ENCODE data around the gene DGLUCY. TPM values are rescaled to one million over a fixed set of nuclear protein-coding genes. Genes with fewer than 3 reads are reported as not detected.

The DGLUCY gene
- total RNA-seq, 5 donors from 2014 or later (not counting 1 experiment from before 2014, with no cell fraction given), result 69.8 to 144 (median 99.8) TPM

- DNase-seq, result peak in 31 of 35 experiments; percentile 11 to 71 (median 34)
- POLR2A ChIA-PET, result no interaction called here
- Mint-ChIP-seq H3K4me1 (peaks cover 32 to 45% (median 35%) of the 10 kb centered on the region in 3 donors), H3K4me3 (no peak overlapping the region), H3K27me3 (no peaks in the 10 kb centered on the region), H3K36me3 (peaks cover 16% of the 10 kb centered on the region), H3K27ac (no peak overlapping the region), H3K9me3 (no peaks in the 10 kb centered on the region)
- ATAC-seq (replicated peaks in 1 of 4), result peak in 2 of 4 experiments; percentile 24 to 52
- 95% methylated on average over 4 of the region's 6 CpGs for WGBS (ENCODE audit: insufficient coverage)
- peaks cover 6 to 14% of the 10 kb centered on the region in 2 donors for H3K36me3 ChIP-seq (ENCODE audit: control insufficient read depth in 2 of 2, extremely low read depth in 1 of 2, insufficient read depth in 1 of 2, low read length in 1 of 2)
- no peak overlapping the region for H3K27ac ChIP-seq (ENCODE audit: low read length)
- peaks cover 4 to 17% of the 10 kb centered on the region in 2 experiments for H3K4me1 ChIP-seq (ENCODE audit: control insufficient read depth in 1 of 2, extremely low read depth in 1 of 2, insufficient read depth in 2 of 2, low read length in 2 of 2)
- CTCF ChIA-PET, result interaction anchor here in 1 of 2 donors (2.2 kb wide), 1 partner anchor 23 kb away, joined by 11 read pairs; no protein-coding TSS in a partner anchor
- H3K4me3 ChIP-seq (ENCODE audit: control insufficient read depth in 1 of 2, extremely low read depth in 1 of 2, low read length in 1 of 2), result no peak overlapping the region
- H3K27me3 ChIP-seq (replicated peaks in 1 of 2; ENCODE audit: control insufficient read depth in 2 of 2, extremely low read depth in 1 of 2, insufficient read depth in 2 of 2, low read length in 1 of 2), result no peaks in the 10 kb centered on the region
- H3K9me3 ChIP-seq, result no peaks in the 10 kb centered on the region
Observed at GRCh38 chr14:91138511-91139359, 24.9 kb downstream of the DGLUCY start.

GRCh38 chr14:91139776-91140175 lies 25.9 kb downstream of the DGLUCY start:
- Mint-ChIP-seq H3K4me1 (peaks cover 42 to 56% (median 44%) of the 10 kb centered on the region in 3 donors), H3K9me3 (no peaks in the 10 kb centered on the region), H3K27me3 (no peaks in the 10 kb centered on the region), H3K4me3 (no peak overlapping the region), H3K27ac (peak overlapping the region; percentile 25 to 64), H3K36me3 (peaks cover 21% of the 10 kb centered on the region)
- Histone ChIP-seq H3K4me1 (ENCODE audit: control insufficient read depth in 1 of 2, extremely low read depth in 1 of 2, insufficient read depth in 2 of 2, low read length in 2 of 2) (peaks cover 8 to 23% of the 10 kb centered on the region in 2 experiments), H3K27ac (ENCODE audit: low read length) (no peak overlapping the region), H3K9me3 (no peaks in the 10 kb centered on the region), H3K27me3 (replicated peaks in 1 of 2; ENCODE audit: control insufficient read depth in 2 of 2, extremely low read depth in 1 of 2, insufficient read depth in 2 of 2, low read length in 1 of 2) (no peaks in the 10 kb centered on the region), H3K36me3 (ENCODE audit: control insufficient read depth in 2 of 2, extremely low read depth in 1 of 2, insufficient read depth in 1 of 2, low read length in 1 of 2) (peaks cover 9 to 16% of the 10 kb centered on the region in 2 donors), H3K4me3 (ENCODE audit: control insufficient read depth in 1 of 2, extremely low read depth in 1 of 2, low read length in 1 of 2) (no peak overlapping the region)
- DNase-seq (no peak), ATAC-seq (replicated peaks in 1 of 4) (no peak)
- CTCF ChIA-PET, result no interaction called here
- POLR2A ChIA-PET, result interaction anchor here in 1 of 2 donors (0.7 kb wide), 2 partner anchors 75 to 91 kb away, joined by 3 to 6 read pairs; no protein-coding TSS in a partner anchor

- Mint-ChIP-seq H3K36me3 (peaks cover 20% of the 10 kb centered on the region), H3K4me3 (no peak overlapping the region), H3K4me1 (peaks cover 39 to 61% (median 48%) of the 10 kb centered on the region in 3 donors), H3K27me3 (no peaks in the 10 kb centered on the region), H3K9me3 (no peaks in the 10 kb centered on the region), H3K27ac (no peak overlapping the region)
- DNase-seq, result peak in 1 of 35 experiments; percentile 25
- H3K9me3 ChIP-seq, result no peaks in the 10 kb centered on the region
- H3K27ac ChIP-seq (ENCODE audit: low read length), result no peak overlapping the region
- 93% methylated on average over 3 of the region's 3 CpGs for WGBS (ENCODE audit: insufficient coverage)
- no peak overlapping the region for H3K4me3 ChIP-seq (ENCODE audit: control insufficient read depth in 1 of 2, extremely low read depth in 1 of 2, low read length in 1 of 2)
- ChIA-PET CTCF (no interaction called here), POLR2A (interaction anchor here (0.6 to 0.7 kb wide), 2 partner anchors 92 to 182 kb away, joined by 3 to 6 read pairs; no protein-coding TSS in a partner anchor)
- peaks cover 8 to 31% of the 10 kb centered on the region in 2 experiments for H3K4me1 ChIP-seq (ENCODE audit: control insufficient read depth in 1 of 2, extremely low read depth in 1 of 2, insufficient read depth in 2 of 2, low read length in 2 of 2)
- ATAC-seq (replicated peaks in 1 of 4), result no peak
- no peaks in the 10 kb centered on the region for H3K27me3 ChIP-seq (replicated peaks in 1 of 2; ENCODE audit: control insufficient read depth in 2 of 2, extremely low read depth in 1 of 2, insufficient read depth in 2 of 2, low read length in 1 of 2)
- H3K36me3 ChIP-seq (ENCODE audit: control insufficient read depth in 2 of 2, extremely low read depth in 1 of 2, insufficient read depth in 1 of 2, low read length in 1 of 2), result peaks cover 9 to 19% of the 10 kb centered on the region in 2 donors
Observed at GRCh38 chr14:91140672-91141071, 26.8 kb downstream of the DGLUCY start.

- peak in 17 of 35 experiments; percentile 4 to 36 (median 10) for DNase-seq
- H3K27ac Mint-ChIP-seq, result peak overlapping the region; percentile 39 to 46
- Histone ChIP-seq H3K27me3 (replicated peaks in 1 of 2; ENCODE audit: control insufficient read depth in 2 of 2, extremely low read depth in 1 of 2, insufficient read depth in 2 of 2, low read length in 1 of 2) (no peaks in the 10 kb centered on the region), H3K9me3 (no peaks in the 10 kb centered on the region), H3K27ac (ENCODE audit: low read length) (peak overlapping the region; percentile 38), H3K36me3 (ENCODE audit: control insufficient read depth in 2 of 2, extremely low read depth in 1 of 2, insufficient read depth in 1 of 2, low read length in 1 of 2) (peaks cover 16 to 28% of the 10 kb centered on the region in 2 donors), H3K4me1 (ENCODE audit: control insufficient read depth in 1 of 2, extremely low read depth in 1 of 2, insufficient read depth in 2 of 2, low read length in 2 of 2) (peaks cover 8 to 35% of the 10 kb centered on the region in 2 experiments), H3K4me3 (ENCODE audit: control insufficient read depth in 1 of 2, extremely low read depth in 1 of 2, low read length in 1 of 2) (no peak overlapping the region)
- peaks cover 39 to 62% (median 48%) of the 10 kb centered on the region in 3 donors for H3K4me1 Mint-ChIP-seq
- ATAC-seq (replicated peaks in 1 of 4), result peak in 3 of 4 experiments; percentile 24 to 59 (median 37)
- no CpG with 5 or more reads among the region's 1 CpG for WGBS (ENCODE audit: insufficient coverage)
- H3K4me3 Mint-ChIP-seq, result peak overlapping the region in 1 of 3 donors; percentile 29
- peaks cover 27% of the 10 kb centered on the region for H3K36me3 Mint-ChIP-seq
- H3K27me3 Mint-ChIP-seq, result no peaks in the 10 kb centered on the region
- CTCF ChIA-PET, result interaction anchor here in 1 of 2 donors (0.6 to 1.0 kb wide), 2 partner anchors 35 to 257 kb away, joined by 4 to 6 read pairs; no protein-coding TSS in a partner anchor
- no peaks in the 10 kb centered on the region for H3K9me3 Mint-ChIP-seq
- POLR2A ChIA-PET, result no interaction called here
Observed at GRCh38 chr14:91142214-91142668, 28.4 kb downstream of the DGLUCY start.

GRCh38 chr14:91143862-91144261 lies 30.0 kb downstream of the DGLUCY start:
- no peaks in the 10 kb centered on the region for H3K9me3 ChIP-seq
- H3K27ac ChIP-seq (ENCODE audit: low read length), result no peak overlapping the region
- peaks cover 8 to 35% of the 10 kb centered on the region in 2 experiments for H3K4me1 ChIP-seq (ENCODE audit: control insufficient read depth in 1 of 2, extremely low read depth in 1 of 2, insufficient read depth in 2 of 2, low read length in 2 of 2)
- H3K9me3 Mint-ChIP-seq, result no peaks in the 10 kb centered on the region
- no peak overlapping the region for H3K4me3 Mint-ChIP-seq
- H3K36me3 Mint-ChIP-seq, result peaks cover 30% of the 10 kb centered on the region
- H3K4me1 Mint-ChIP-seq, result peaks cover 39 to 57% (median 41%) of the 10 kb centered on the region in 3 donors
- ChIA-PET CTCF (interaction anchor here in 1 of 2 donors (0.6 kb wide), 1 partner anchor 12 kb away, joined by 3 read pairs; no protein-coding TSS in a partner anchor), POLR2A (no interaction called here)
- DNase-seq (no peak), ATAC-seq (replicated peaks in 1 of 4) (no peak)
- 99% methylated on average over 7 of the region's 8 CpGs for WGBS (ENCODE audit: insufficient coverage)
- H3K27ac Mint-ChIP-seq, result peak overlapping the region; percentile 31 to 42
- H3K36me3 ChIP-seq (ENCODE audit: control insufficient read depth in 2 of 2, extremely low read depth in 1 of 2, insufficient read depth in 1 of 2, low read length in 1 of 2), result peaks cover 16 to 32% of the 10 kb centered on the region in 2 donors
- H3K4me3 ChIP-seq (ENCODE audit: control insufficient read depth in 1 of 2, extremely low read depth in 1 of 2, low read length in 1 of 2), result no peak overlapping the region
- no peaks in the 10 kb centered on the region for H3K27me3 Mint-ChIP-seq
- H3K27me3 ChIP-seq (replicated peaks in 1 of 2; ENCODE audit: control insufficient read depth in 2 of 2, extremely low read depth in 1 of 2, insufficient read depth in 2 of 2, low read length in 1 of 2), result no peaks in the 10 kb centered on the region

- Histone ChIP-seq H3K4me1 (ENCODE audit: control insufficient read depth in 1 of 2, extremely low read depth in 1 of 2, insufficient read depth in 2 of 2, low read length in 2 of 2) (peaks cover 8 to 35% of the 10 kb centered on the region in 2 experiments), H3K36me3 (ENCODE audit: control insufficient read depth in 2 of 2, extremely low read depth in 1 of 2, insufficient read depth in 1 of 2, low read length in 1 of 2) (peaks cover 21 to 32% of the 10 kb centered on the region in 2 donors), H3K9me3 (no peaks in the 10 kb centered on the region), H3K27me3 (replicated peaks in 1 of 2; ENCODE audit: control insufficient read depth in 2 of 2, extremely low read depth in 1 of 2, insufficient read depth in 2 of 2, low read length in 1 of 2) (no peaks in the 10 kb centered on the region), H3K27ac (ENCODE audit: low read length) (no peak overlapping the region), H3K4me3 (ENCODE audit: control insufficient read depth in 1 of 2, extremely low read depth in 1 of 2, low read length in 1 of 2) (no peak overlapping the region)
- ATAC-seq (replicated peaks in 1 of 4) (no peak), DNase-seq (no peak)
- Mint-ChIP-seq H3K27me3 (no peaks in the 10 kb centered on the region), H3K4me3 (no peak overlapping the region), H3K36me3 (peaks cover 30% of the 10 kb centered on the region), H3K4me1 (peaks cover 39 to 53% (median 40%) of the 10 kb centered on the region in 3 donors), H3K9me3 (no peaks in the 10 kb centered on the region), H3K27ac (peak overlapping the region; percentile 31 to 42)
- POLR2A ChIA-PET, result no interaction called here
- CTCF ChIA-PET, result interaction anchor here in 1 of 2 donors (0.6 kb wide), 1 partner anchor 12 kb away, joined by 3 read pairs; no protein-coding TSS in a partner anchor
- 94% methylated on average over 2 of the region's 5 CpGs for WGBS (ENCODE audit: insufficient coverage)
Observed at GRCh38 chr14:91144425-91145145, 30.7 kb downstream of the DGLUCY start.

Measured in T-cell (primary cell).